Activated CD4-positive, CD25-positive, alpha-beta regulatory T cell treated with anti-CD3 and anti-CD28 coated beads, Interleukin-2, amount 50 U/mL, for 24 hours (primary cell): ENCODE results near the gene PLA2G2C.

Source experiments
- ATAC-seq, 2 donors: fragments of 150-1000 bp; cut with Tn5 transposase; one replicate each; pipeline ENCODE4 v1.10.0; 2021; ENCODE audit warnings: mild to moderate bottlenecking in 1 of 2, moderate library complexity in 1 of 2

Gene PLA2G2C

GRCh38 chr1:20207546-20207945 is 21.2 kb upstream of the PLA2G2C start:
- ATAC-seq, result no peak

GRCh38 chr1:20202166-20202565 is 15.8 kb upstream of the PLA2G2C start:
- ATAC-seq, result no peak

GRCh38 chr1:20200966-20201365 is 14.6 kb upstream of the PLA2G2C start:
- ATAC-seq, result no peak

- no peak for ATAC-seq
These were observed 13.5 kb upstream of the PLA2G2C start for GRCh38 chr1:20199840-20200239.

- ATAC-seq, result no peak
These were observed 13.1 kb upstream of the PLA2G2C start for GRCh38 chr1:20199403-20199802.

- no peak for ATAC-seq
These were observed 12.6 kb upstream of the PLA2G2C start for GRCh38 chr1:20198918-20199317.

- no peak for ATAC-seq
These were observed 12.0 kb upstream of the PLA2G2C start for GRCh38 chr1:20198296-20198695.

GRCh38 chr1:20197329-20197791 is 11.0 kb upstream of the PLA2G2C start:
- no peak for ATAC-seq

- no peak for ATAC-seq
These were observed 9.1 kb upstream of the PLA2G2C start for GRCh38 chr1:20195462-20195780.

GRCh38 chr1:20194757-20195461 is 8.6 kb upstream of the PLA2G2C start:
- peak; percentile 74 to 78 for ATAC-seq

GRCh38 chr1:20194224-20194623 is 7.9 kb upstream of the PLA2G2C start:
- ATAC-seq, result no peak

GRCh38 chr1:20192871-20193411 is 6.6 kb upstream of the PLA2G2C start:
- no peak for ATAC-seq

- no peak for ATAC-seq
These were observed 6.0 kb upstream of the PLA2G2C start for GRCh38 chr1:20192364-20192763.

GRCh38 chr1:20191266-20191825 is 5.0 kb upstream of the PLA2G2C start:
- no peak for ATAC-seq

- no peak for ATAC-seq
These were observed 4.2 kb upstream of the PLA2G2C start for GRCh38 chr1:20190256-20191160.

GRCh38 chr1:20189664-20190063 is 3.3 kb upstream of the PLA2G2C start:
- ATAC-seq, result no peak

GRCh38 chr1:20188455-20188817 is 2.1 kb upstream of the PLA2G2C start:
- ATAC-seq, result no peak

- ATAC-seq, result no peak
These were observed 1.6 kb upstream of the PLA2G2C start for GRCh38 chr1:20187813-20188454.

- ATAC-seq, result peak; percentile 57 to 67
These were observed 940 bp upstream of the PLA2G2C start for GRCh38 chr1:20187103-20187812.

- ATAC-seq, result peak; percentile 70 to 71
These were observed 1.1 kb downstream of the PLA2G2C start for GRCh38 chr1:20184997-20185833.

GRCh38 chr1:20184481-20184900 is 1.8 kb downstream of the PLA2G2C start:
- no peak for ATAC-seq
